WTC11 (cell line): ENCODE results near the gene SERBP1.

ENCODE experiments used
- ATF3 ChIP-seq: sonication (generic); formaldehyde crosslinking; conservative IDR thresholded peaks from 2 replicates; pipeline ENCODE4 v1.8.1; 2022; ENCODE audit warnings: mild to moderate bottlenecking, missing genetic modification reagents
- CTCF ChIP-seq: fragments of 200-600 bp; IDR thresholded peaks from 2 replicates; pipeline ENCODE4 v1.8.0; 2022; ENCODE audit warnings: antibody characterized with exemption
- FOXK1 ChIP-seq: sonication (generic); formaldehyde crosslinking; IDR thresholded peaks from 2 replicates; pipeline ENCODE4 v1.8.0; 2022; ENCODE audit warnings: mild to moderate bottlenecking, moderate library complexity, missing genetic modification reagents
- ZNF121 ChIP-seq: sonication (generic); formaldehyde crosslinking; IDR thresholded peaks from 2 replicates; pipeline ENCODE4 v1.8.0; 2023; ENCODE audit warnings: missing genetic modification reagents
- TF ChIP-seq, protein P1 (sequence below): sonication (generic); formaldehyde crosslinking; IDR thresholded peaks from 2 replicates; pipeline ENCODE4 v1.8.0; 2022; ENCODE audit warnings: missing genetic modification reagents

- no peak for TF ChIP-seq CTCF
- TF ChIP-seq ZNF121 (CRISPR knock-in tag) = no peak
- TF ChIP-seq FOXK1 (CRISPR knock-in tag) = no peak
- TF ChIP-seq ATF3 (CRISPR knock-in tag) = no peak
- TF ChIP-seq, protein P1, sequence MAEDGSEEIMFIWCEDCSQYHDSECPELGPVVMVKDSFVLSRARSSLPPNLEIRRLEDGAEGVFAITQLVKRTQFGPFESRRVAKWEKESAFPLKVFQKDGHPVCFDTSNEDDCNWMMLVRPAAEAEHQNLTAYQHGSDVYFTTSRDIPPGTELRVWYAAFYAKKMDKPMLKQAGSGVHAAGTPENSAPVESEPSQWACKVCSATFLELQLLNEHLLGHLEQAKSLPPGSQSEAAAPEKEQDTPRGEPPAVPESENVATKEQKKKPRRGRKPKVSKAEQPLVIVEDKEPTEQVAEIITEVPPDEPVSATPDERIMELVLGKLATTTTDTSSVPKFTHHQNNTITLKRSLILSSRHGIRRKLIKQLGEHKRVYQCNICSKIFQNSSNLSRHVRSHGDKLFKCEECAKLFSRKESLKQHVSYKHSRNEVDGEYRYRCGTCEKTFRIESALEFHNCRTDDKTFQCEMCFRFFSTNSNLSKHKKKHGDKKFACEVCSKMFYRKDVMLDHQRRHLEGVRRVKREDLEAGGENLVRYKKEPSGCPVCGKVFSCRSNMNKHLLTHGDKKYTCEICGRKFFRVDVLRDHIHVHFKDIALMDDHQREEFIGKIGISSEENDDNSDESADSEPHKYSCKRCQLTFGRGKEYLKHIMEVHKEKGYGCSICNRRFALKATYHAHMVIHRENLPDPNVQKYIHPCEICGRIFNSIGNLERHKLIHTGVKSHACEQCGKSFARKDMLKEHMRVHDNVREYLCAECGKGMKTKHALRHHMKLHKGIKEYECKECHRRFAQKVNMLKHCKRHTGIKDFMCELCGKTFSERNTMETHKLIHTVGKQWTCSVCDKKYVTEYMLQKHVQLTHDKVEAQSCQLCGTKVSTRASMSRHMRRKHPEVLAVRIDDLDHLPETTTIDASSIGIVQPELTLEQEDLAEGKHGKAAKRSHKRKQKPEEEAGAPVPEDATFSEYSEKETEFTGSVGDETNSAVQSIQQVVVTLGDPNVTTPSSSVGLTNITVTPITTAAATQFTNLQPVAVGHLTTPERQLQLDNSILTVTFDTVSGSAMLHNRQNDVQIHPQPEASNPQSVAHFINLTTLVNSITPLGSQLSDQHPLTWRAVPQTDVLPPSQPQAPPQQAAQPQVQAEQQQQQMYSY (CRISPR knock-in tag) = no peak
These were observed 9.3 kb upstream of the SERBP1 start for GRCh38 chr1:67439277-67440029.
